ENCODE results near the gene ELP5.

The ELP5 gene, protein sequence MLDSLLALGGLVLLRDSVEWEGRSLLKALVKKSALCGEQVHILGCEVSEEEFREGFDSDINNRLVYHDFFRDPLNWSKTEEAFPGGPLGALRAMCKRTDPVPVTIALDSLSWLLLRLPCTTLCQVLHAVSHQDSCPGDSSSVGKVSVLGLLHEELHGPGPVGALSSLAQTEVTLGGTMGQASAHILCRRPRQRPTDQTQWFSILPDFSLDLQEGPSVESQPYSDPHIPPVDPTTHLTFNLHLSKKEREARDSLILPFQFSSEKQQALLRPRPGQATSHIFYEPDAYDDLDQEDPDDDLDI

DNA sequence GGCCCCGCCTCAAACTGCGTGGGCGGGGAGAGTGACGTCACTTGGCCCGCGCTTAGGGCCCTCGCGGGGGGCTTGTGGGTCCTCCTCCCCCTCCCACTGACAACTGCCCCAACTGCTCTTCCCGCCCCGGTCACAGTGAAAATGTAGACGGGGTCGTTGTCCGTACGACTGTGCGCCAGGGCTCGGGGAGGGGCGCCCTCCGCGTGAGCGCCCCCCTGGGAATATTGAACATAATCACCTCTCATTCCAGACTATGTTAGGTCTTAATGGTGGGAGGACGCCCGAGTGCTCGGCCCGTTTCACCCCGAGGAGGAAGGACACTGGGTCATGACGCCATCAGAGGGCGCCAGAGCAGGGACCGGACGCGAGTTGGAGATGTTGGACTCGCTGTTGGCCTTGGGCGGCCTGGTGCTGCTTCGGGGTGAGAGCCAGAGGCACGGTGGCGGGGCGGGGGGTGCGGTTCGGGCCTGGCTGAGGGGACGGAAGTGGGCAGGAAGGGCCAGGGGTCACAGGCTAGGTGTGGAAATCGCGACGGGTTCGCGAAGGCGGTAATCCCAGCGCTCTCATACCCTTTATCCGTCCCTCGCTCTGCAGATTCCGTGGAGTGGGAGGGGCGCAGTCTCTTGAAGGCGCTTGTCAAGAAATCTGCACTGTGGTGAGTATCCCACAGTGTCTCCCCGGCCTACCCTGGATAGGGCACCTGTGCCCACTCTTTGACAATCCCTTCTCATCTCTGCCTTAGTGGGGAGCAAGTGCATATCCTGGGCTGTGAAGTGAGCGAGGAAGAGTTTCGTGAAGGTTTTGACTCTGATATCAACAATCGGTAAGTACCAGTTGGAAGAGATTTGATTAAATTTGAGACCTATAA, at the start of gene ELP5:
ELP5 (plus strand) TSS at position 40 of the 868 bp plus-strand sequence; CDS start at position 376, 336 bp downstream.
- DNase-seq = peak; percentile 83

DNA sequence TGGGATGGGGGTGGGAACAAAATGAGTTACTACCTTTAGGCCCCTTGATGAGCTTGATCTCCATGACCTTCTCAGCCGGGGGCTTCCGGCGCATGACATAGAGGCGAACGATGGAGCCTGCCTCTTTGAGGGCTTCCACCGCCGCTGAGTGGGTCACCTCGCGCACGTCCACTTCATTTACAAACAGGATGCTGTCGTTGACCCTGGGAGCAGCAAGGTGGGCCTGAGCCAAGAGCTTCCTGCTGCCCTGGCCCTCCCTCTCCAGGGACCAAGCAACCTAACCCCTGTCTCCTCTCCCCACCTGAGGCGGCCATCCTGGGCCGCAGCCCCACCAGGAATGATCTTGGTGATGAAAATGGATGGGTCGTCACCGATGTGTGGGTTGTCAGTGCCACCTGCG, 48.6 kb upstream of the ELP5 start:
- no peak for DNase-seq

GRCh38 chr17:7204336-7204735, 47.7 kb upstream of the ELP5 start:
- no peak for DNase-seq

GRCh38 chr17:7204828-7205461, 47.1 kb upstream of the ELP5 start:
- DNase-seq = no peak

DNA sequence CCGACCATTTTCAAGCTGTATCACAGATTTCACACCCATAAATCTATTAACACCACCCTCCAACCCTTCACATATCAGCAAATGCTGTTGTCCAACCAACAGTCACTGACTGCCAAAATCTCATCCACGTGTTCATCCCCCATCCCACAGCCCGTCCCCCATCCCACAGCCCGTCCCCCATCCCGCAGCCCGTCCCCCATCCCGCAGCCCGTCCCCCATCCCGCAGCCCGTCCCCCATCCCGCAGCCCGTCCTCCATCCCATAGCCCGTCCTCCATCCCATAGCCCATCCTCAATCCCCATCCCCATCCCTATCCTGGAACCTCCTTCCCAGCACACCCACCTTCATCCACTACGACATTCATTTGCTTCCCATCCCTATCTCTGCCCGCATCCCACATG, 46.5 kb upstream of the ELP5 start:
- DNase-seq = no peak

GRCh38 chr17:7207120-7208001, 44.7 kb upstream of the ELP5 start:
- DNase-seq = no peak

- DNase-seq = no peak
These were observed 43.9 kb upstream of the ELP5 start for GRCh38 chr17:7208027-7208571.

GRCh38 chr17:7208754-7209460, 43.1 kb upstream of the ELP5 start:
- DNase-seq = no peak

- no peak for DNase-seq
These were observed 40.3 kb upstream of the ELP5 start for GRCh38 chr17:7211491-7212273.

GRCh38 chr17:7213895-7214299, 38.1 kb upstream of the ELP5 start:
- DNase-seq = peak; percentile 82

DNA sequence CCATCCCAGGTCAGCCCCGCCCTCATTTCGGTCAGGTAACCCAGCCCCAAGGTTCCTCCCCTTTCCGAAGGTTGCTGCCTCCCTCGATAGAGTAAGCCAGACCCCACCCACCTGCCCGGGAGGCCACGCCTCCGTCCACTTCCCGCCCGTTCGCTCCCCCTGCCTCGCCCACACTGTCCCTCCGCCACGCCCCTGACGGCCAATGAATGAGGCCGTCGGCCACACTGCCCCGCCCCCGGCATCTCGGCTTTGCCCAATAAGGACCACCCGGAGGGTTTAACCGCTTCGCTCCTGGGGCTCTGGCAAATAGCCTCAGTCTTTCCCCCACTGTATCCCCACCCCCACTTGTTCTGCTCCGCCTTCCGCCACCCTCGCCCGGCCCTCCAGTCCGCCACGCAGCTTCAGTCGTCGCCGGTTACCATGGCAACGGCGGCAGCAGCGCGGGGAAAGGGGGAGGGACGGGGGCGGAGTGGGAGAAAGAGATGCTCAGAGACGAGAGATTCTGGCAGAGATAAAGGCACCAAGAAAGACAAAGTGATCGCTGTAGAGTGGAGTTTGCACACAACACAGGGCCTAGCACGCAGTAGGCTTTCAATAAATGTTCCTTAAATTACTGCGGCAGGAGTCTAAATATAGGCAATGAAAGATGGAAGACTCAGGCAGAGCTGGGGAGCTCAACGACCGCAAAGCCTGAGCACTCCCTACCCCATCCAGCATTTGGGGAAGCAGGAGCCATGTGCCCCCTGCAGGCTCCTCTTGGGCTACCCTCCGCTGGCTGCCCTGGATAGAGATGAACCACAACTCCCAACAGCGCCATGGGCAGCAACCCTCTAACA, 37.5 kb upstream of the ELP5 start:
- peak; percentile 94 for DNase-seq

GRCh38 chr17:7215136-7215638, 36.8 kb upstream of the ELP5 start:
- DNase-seq = no peak

DNA sequence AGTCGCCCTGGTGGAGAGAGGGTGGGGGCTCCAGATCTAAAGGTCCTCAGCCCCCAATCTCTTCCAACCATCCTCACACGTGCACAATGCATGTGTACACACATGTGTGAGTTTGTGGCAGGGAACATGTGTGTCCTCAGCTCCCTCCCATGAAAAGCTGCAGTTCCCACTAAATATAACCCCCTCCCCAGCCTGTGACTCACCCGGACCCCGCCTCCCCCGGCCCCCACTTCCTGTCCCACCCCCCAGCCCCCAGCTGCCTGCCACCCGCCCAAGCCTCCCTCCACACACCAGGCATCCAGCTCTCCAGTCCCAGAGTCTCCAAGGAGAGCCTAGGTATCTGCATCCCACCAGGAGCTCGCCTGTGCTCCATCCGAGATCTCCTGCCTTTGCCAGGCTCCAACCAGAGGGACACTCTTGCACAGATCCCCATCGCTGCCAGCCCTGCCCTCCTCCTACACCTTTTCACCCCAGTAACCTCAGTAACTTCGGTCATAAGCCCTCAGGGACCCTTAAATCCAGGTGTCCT, 36.3 kb upstream of the ELP5 start:
- DNase-seq = no peak

DNA sequence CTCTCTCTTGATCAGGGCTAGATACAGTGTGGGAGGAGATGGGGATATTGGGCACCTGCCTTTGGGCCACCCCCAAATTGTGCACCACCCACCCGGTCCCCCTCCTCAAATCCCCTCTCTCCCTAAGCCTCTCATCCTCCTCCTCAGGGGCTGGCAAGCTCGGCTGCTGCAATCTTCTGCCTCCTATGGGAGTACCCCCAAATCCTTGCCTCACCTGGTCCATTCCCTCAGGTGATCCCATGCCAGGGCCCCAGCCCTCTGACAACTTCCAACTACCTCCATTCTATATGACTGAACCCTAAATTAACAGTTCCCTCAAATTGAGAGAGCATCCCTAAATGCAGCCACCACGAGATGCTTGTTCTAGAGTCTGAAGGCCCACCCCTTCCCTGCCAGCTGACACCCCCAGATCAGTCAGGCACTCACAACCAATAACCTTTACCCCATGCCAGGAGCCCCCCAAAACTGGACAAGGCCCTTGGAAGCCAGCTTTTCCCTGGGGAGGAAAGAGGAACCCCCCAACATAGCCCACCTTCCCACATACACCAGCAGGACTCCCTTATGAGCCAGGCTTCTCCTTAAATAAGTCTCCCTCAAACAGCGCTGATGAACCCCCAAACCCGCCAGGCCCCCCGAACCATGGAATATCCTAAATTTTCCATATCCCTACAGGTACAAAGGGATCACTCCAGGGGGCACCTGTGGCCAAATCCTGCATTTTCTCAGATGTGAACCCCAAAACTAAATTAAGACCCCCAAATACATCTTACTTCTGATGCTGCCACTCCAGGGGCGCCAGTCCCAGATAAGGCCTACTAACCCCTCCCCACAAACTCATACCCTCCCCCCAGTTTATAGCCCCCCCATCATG, 35.5 kb upstream of the ELP5 start:
- DNase-seq = no peak

DNA sequence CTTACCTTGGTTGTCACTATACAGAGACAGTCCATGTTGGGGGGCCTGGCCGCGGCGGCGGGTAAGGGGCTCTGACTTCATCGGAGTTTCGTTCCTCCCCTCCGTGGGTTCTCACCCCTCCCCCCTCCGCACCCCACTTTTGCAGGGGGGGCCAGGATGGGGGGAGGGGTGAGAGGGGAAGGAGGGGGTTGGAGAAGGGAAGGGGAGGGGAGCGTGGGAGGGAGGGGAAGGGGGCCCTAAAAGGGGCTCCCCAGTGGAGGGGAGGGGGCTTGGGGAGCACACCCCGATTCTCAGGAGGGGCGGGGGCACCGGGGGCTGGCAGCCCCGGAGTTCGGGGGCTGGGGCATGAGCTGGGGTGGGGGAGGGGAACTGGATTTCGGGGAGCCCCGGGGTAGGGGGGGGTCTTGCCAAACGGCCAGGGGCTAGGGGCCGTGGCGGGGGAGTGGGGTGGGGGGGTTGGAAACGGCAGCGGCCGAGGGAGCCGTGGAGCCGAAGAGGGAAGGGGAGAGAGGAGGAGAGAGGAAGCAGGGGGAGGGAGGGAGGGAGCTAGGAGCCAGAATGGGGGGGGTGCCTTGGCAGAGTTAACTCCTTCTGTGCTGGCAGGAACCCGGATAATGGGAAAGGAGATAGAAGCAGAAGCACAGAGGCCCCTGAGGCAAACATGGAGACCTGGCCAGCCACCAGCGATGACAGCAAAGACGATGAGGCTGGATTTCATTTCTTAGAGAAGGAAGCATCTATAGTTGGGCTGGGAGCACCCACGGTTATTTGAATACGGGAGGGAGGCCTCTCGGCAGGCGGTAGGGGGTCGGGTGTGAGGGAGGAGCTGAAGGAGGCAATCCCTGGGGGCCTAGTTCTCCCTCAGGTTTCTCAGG, 34.7 kb upstream of the ELP5 start:
- no peak for DNase-seq

DNA sequence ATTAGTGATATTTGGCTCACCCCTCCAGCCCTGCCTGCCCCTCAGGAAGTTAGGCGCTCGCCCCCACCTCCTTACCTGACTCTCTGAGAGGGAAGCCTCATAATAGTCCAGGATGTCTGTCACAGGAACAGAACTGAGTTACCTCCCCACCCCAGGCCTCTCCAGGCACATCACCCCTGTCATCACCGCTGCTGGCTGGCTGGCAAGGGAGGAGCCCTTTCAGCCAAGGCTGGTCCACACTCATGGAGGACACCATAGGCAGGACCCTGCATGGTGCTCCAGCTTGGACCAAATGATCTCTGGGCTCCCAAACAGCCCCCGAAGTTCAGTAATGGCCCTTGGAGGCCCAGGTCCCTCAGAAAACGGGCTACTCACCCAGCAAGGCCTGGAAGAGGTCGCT, 33.8 kb upstream of the ELP5 start:
- DNase-seq = no peak

DNA sequence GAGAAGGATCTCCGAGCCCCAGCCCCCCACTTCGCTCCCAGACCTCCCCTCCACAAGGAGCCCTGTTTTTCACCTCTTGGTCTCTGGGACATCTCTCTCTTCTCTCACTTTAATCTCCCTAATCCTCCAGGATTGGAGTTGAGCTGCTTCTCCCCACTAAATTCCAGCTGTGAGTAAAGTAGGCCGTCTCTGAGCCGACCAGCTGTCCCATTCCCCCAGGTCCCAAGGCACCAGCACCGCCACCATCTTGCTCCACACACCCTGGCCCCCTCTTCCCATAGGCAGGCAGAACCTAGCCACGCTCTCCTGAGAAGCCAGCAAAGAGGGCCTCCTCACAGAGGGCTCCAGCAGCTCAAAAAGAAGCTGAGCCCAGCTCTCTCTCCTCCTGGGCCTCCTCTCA, 33.3 kb upstream of the ELP5 start:
- DNase-seq = no peak

Data from NCI-H446 treated with DMSO at 0.1 percent for 48 hours (cell line).